Measurements from ENCODE around the gene PI4K2A.

Gene PI4K2A

DNA sequence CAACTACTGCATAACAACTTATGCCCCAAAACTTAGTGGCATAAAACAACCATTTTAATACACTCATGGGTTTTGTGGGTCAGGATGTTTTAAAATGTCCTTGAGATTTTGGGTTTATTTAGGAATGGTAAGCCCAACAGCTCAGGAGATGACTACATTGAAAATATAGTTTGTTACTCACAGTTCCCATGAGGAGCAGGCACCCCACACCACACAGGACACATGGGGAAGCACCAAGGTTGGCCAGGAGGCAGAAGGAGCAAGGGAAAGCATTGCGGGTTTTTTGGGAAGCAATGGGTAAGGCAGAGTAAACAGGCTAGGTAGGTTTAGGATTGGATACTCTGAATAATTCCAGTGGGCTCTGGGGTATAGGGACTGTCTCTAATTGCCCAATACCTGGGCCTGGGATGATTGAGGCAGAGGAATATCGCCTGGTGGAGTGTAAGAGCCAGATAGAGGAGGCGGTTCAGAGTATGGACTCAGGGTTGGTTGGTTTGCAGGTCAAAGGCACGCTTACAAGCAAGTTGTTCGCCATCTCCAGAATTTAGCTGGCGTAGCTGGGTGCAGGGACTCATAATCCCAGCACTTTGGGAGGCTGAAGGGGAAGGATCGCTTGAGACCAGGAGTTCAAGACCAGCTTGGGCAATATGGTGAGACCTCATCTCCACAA, 63.1 kb downstream of the PI4K2A start:
- no peak for DNase-seq

GRCh38 chr10:97704341-97704740, 63.9 kb downstream of the PI4K2A start:
- no peak for DNase-seq

GRCh38 chr10:97705006-97705670, 64.7 kb downstream of the PI4K2A start:
- DNase-seq: no peak

- DNase-seq: no peak
Measured at GRCh38 chr10:97707134-97707861, 66.8 kb downstream of the PI4K2A start.

- DNase-seq: no peak
Measured at GRCh38 chr10:97708167-97708566, 67.7 kb downstream of the PI4K2A start.

DNA sequence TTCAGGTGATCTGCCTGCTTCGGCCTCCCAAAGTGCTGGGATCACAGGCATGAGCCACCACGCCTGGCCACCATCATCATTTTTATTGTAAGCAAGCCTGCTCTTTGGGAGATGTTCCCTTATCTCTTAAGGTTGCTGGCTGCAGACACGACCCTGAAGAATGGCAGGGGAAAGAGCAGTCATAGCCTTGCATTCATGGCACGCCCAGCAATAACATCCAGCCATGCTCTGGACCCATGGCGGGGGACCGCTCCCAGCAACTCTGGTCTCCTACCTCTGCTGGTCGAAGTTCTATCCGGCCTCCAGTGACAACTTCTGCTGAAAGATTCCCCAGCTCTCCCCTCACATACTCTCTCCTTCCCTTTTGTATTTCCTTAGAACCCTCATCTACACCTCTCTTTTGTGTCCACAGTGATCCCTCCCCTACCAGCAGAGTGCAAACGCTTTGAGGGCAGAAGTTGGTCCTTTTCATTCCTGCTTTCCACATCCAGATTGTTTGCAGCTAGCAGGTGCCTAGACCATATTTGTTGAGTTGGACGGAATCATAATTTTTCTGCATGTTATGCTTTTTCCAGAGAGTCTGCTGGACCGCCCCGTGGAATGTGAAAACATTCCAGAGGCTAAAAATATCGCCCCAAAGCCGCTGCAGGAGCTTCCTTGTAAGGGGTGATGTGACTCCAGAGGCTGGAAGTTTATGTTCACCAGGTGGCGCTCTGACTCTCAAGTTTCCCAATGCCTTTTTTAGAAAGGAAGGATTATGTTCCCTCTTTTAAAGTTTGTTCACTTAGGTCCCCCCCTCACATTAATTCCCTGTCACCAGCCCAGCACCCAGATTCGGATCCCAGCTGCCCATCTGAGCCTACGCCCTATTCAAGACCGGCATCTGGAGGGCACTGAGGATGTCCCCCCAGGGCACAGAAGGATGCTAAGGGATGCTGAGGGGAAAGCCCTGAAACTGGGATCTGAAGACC, 68.8 kb downstream of the PI4K2A start:
- DNase-seq: peak in 26 of 56 donors; percentile 9 to 73 (median 20)

DNA sequence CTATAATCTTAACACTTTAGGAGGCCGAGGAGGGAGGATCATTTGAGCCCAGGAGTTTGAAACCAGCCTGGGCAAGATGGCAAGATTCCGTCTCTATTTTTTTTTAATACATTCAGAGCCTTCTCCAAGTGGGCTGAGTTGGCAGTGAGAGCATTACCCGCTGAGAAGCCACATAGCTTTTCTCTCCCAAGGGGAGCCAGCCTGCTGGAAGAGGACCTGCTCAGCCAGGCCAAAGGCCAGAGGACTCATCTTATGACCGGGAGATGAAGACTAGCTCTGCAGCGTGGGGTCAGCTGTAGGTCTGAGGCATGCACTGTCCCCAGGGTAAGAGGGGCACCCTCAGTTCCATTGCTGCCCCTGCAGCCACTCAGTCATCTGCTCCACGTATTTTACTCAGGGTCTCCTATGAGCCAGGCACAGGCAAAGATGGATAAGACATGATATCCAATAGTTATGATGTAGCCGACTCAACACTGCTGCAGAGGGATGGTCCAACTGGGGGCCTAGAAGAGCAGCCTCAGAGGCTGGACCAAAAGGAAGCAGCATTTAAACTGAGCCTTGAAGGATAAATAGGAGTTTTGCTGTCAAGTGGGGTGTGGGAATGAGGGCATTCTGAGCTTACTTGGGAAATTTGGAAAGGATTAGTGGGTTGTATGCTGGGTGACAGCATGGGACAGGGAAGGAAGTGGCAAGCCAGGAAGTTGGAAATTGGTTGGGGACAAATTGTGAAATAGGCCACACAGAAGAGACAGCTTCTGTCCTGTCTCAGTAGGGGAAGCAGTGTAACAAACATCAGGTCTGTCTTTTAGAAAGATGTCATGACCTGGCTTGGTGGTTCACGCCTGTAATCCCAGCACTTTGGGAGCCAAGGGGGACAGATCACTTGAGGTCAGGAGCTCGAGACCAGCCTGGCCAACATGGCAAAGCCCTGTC, 71.4 kb downstream of the PI4K2A start:
- DNase-seq: no peak

DNA sequence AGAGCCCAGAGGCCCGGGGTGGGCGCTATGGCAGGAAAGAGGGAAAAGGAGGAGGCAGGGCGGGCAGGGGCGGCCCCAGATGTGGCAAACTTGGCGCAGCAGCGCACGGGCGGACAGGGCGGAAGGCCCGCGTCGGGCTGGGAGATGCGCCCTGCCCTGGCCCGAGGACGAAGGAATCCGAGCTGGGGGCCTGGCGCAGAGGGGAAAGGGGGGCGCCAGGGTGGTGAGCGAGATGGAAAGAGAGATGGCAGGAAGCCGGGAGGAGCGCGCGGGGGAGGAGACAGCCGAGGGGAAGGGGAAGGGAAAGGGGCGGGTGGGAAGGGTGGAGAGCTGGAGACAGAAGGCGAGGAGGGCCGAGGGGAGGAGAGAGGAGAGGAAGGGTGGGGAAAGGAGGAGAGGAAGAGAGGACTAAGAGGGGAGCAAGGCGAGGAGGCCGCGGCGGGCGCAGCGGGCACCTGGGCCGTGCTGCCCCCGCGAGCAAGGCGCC, 72.9 kb downstream of the PI4K2A start, which contains the start of gene MARVELD1:
TSS of gene MARVELD1 (plus strand) at position 392 of the 487 bp plus-strand sequence. CDS start 147 bp downstream, outside the sequence.
- peak in 20 of 56 donors; percentile 7 to 50 (median 18) for DNase-seq

DNA sequence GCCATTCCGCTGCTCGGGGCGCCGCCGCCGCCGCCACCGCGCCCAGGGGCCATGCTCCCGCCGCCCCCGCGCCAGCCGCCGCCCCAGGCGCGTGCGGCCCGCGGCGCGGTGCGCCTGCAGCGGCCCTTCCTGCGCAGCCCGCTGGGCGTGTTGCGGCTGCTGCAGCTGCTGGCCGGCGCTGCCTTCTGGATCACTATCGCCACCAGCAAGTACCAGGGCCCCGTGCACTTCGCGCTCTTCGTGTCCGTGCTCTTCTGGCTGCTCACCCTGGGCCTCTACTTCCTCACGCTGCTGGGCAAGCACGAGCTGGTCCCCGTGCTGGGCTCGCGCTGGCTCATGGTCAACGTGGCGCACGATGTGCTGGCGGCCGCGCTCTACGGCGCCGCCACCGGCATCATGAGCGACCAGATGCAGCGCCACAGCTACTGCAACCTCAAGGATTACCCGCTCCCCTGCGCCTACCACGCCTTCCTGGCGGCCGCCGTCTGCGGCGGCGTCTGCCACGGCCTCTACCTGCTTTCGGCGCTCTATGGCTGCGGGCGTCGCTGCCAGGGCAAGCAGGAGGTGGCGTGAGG, 73.4 kb downstream of the PI4K2A start:
- DNase-seq: peak in 50 of 56 donors; percentile 17 to 78 (median 54)

- DNase-seq: peak in 27 of 56 donors; percentile 11 to 66 (median 42)
Measured at GRCh38 chr10:97714401-97715258, 74.2 kb downstream of the PI4K2A start.

GRCh38 chr10:97715259-97715874, 74.9 kb downstream of the PI4K2A start:
- no peak for DNase-seq

GRCh38 chr10:97717627-97718026, 77.2 kb downstream of the PI4K2A start:
- no peak for DNase-seq

DNA sequence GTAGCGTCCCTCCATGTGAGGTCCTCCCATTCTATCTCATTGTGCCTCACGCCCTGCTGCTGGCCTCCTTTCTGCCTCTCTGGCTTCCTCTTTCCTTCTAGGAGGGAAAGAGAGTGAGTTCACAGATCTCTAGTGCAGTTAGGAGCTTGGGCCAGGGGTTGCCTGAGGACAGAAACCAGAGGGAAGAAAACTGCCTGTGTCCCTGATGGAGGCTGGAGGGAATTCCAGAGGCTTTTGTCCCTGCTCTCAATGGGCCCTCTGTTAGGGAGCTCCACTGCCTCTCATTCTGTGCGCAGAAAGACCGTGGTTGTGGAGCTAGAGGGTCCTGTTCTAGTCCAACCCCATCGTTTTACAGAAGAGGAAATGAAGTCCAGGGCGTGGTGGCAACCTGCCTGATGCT, 77.7 kb downstream of the PI4K2A start:
- peak in 50 of 56 donors; percentile 3 to 83 (median 45) for DNase-seq

- DNase-seq: peak in 2 of 56 donors; percentile 14 to 40
Measured at GRCh38 chr10:97718659-97719142, 78.2 kb downstream of the PI4K2A start.

- DNase-seq: no peak
Measured at GRCh38 chr10:97719602-97720001, 79.1 kb downstream of the PI4K2A start.

- no peak for DNase-seq
Measured at GRCh38 chr10:97721871-97722780, 81.7 kb downstream of the PI4K2A start.
